K562 (cell line): ENCODE measurements around the gene FRMD5. TPM values are rescaled to one million over a fixed set of nuclear protein-coding genes. Genes with fewer than 3 reads are reported as not detected.

Experiments used
- ATF7 ChIP-seq: fragments of 450-650 bp; IDR thresholded peaks from 2 replicates; pipeline ENCODE4 v1.7.1; 2014; ENCODE audit warnings: mild to moderate bottlenecking, moderate library complexity
- FOXK1 ChIP-seq: sonication (generic); formaldehyde crosslinking; IDR thresholded peaks from 2 replicates; pipeline ENCODE4 v1.8.0; 2022; ENCODE audit warnings: missing genetic modification reagents, mild to moderate bottlenecking, borderline replicate concordance
- FUS ChIP-seq: fragments of 200-400 bp; formaldehyde crosslinking; optimal IDR thresholded peaks from 2 replicates; pipeline ENCODE3; 2017; ENCODE audit warnings: low read depth, low read length
- HDAC6 ChIP-seq: IDR thresholded peaks from 2 replicates; pipeline ENCODE4 v1.6.1; 2012; ENCODE audit warnings: low read depth, mild to moderate bottlenecking, control low read depth, inconsistent platforms, low read length, moderate library complexity
- MAFK ChIP-seq: IDR thresholded peaks from 2 replicates; pipeline ENCODE4 v1.6.1; 2011; ENCODE audit warnings: low read length, improper control_type of control experiment
- POLR2AphosphoS5 ChIP-seq: IDR thresholded peaks from 2 replicates; pipeline ENCODE4 v1.6.1; 2011; ENCODE audit warnings: mild to moderate bottlenecking, low read depth, low read length, moderate library complexity; ENCODE audit not compliant: control insufficient read depth, insufficient read depth
- TEAD4 ChIP-seq, 2 experiments: sonication (generic) in 1 of 2; formaldehyde crosslinking in 1 of 2; IDR thresholded peaks; 2 replicates each; pipeline versions ENCODE4 v1.6.1 to v1.8.0; 2012 to 2022; ENCODE audit warnings: borderline replicate concordance in 1 of 2, inconsistent platforms in 1 of 2, low read length in 1 of 2, mild to moderate bottlenecking in 1 of 2, missing genetic modification reagents in 1 of 2
- ZNF146 ChIP-seq: IDR thresholded peaks from one replicate; pipeline ENCODE4 v1.6.1; 2018; ENCODE audit warnings: missing compliant biosample characterization; ENCODE audit not compliant: unreplicated experiment
- ZNF212 ChIP-seq: fragments of 450-650 bp; formaldehyde crosslinking; IDR thresholded peaks from 2 replicates; pipeline ENCODE4 v1.4.0; 2020; ENCODE audit warnings: mild to moderate bottlenecking
- ZNF239 ChIP-seq: fragments of 250-450 bp; sonication (Bioruptor Pico); IDR thresholded peaks from 2 replicates; pipeline ENCODE4 v1.4.0; 2020; ENCODE audit warnings: mild to moderate bottlenecking
- ZNF699 ChIP-seq: fragments of 250-450 bp; sonication (Bioruptor Pico); IDR thresholded peaks from 2 replicates; pipeline ENCODE4 v1.8.0; 2021; ENCODE audit warnings: mild to moderate bottlenecking, moderate library complexity; ENCODE audit not compliant: insufficient replicate concordance
- polyA plus RNA-seq, 8 experiments: library from polyadenylated mRNA; depleted of rRNA in 4 of 8; stranded (reverse) in 5 of 8; unstranded in 3 of 8; fragments of >200 nt; fragmentation: Nextera tagmentation in 2 of 8; fragmentation: Illumina TruSeq in 1 of 8; extraction: Ambion mirVana in 2 of 8; extraction: Trizol in 1 of 8; gene quantifications; 2 replicates each; pipeline versions ENCODE4 v1.2.1 to v1.2.3, GENCODE V29; 2011 to 2014; ENCODE audit warnings: inconsistent platforms in 1 of 8, missing spikeins in 1 of 8
- total RNA-seq, 7 experiments: library from RNA; depleted of rRNA in 6 of 7; stranded (reverse); fragments of >200 nt in 6 of 7; fragmentation: Illumina TruSeq in 2 of 7; extraction: Trizol in 2 of 7; gene quantifications; 2 replicates each; pipeline versions ENCODE4 v1.2.1 to v1.2.3, GENCODE V29; 2011 to 2021; ENCODE audit warnings: low replicate concordance in 1 of 7
- TF ChIP-seq, protein P1 (sequence below): IDR thresholded peaks from 3 replicates; pipeline ENCODE4 v1.6.1; 2011; ENCODE audit warnings: borderline replicate concordance, mild to moderate bottlenecking, moderate library complexity; ENCODE audit not compliant: insufficient read length; ENCODE audit errors: extremely low read depth
- TF ChIP-seq, protein P2 (sequence below): fragments of 250-450 bp; sonication (Bioruptor Pico); IDR thresholded peaks from 2 replicates; pipeline ENCODE4 v1.4.0; 2020; ENCODE audit warnings: mild to moderate bottlenecking
- TF ChIP-seq, protein P3 (sequence below): fragments of 200-800 bp; sonication (Bioruptor generic); IDR thresholded peaks from 2 replicates; pipeline ENCODE4 v1.6.1; 2017; ENCODE audit warnings: missing genetic modification characterization, missing compliant biosample characterization
- TF ChIP-seq, protein P4 (sequence below): sonication (generic); formaldehyde crosslinking; IDR thresholded peaks from 2 replicates; pipeline ENCODE4 v1.8.0; 2022; ENCODE audit warnings: mild to moderate bottlenecking, low read depth, missing genetic modification reagents
- TF ChIP-seq, protein P5 (sequence below): fragments of 200-400 bp; formaldehyde crosslinking; IDR thresholded peaks from 2 replicates; pipeline ENCODE4 v1.6.1; 2017; ENCODE audit warnings: mild to moderate bottlenecking, low read depth, low read length, moderate library complexity

The FRMD5 gene
- total and polyA plus RNA-seq, 9 of the 15 experiments (the other 6 are each of a cell fraction or from before 2014, with no cell fraction given) = 0.13 to 0.38 TPM; not detected in 7

DNA sequence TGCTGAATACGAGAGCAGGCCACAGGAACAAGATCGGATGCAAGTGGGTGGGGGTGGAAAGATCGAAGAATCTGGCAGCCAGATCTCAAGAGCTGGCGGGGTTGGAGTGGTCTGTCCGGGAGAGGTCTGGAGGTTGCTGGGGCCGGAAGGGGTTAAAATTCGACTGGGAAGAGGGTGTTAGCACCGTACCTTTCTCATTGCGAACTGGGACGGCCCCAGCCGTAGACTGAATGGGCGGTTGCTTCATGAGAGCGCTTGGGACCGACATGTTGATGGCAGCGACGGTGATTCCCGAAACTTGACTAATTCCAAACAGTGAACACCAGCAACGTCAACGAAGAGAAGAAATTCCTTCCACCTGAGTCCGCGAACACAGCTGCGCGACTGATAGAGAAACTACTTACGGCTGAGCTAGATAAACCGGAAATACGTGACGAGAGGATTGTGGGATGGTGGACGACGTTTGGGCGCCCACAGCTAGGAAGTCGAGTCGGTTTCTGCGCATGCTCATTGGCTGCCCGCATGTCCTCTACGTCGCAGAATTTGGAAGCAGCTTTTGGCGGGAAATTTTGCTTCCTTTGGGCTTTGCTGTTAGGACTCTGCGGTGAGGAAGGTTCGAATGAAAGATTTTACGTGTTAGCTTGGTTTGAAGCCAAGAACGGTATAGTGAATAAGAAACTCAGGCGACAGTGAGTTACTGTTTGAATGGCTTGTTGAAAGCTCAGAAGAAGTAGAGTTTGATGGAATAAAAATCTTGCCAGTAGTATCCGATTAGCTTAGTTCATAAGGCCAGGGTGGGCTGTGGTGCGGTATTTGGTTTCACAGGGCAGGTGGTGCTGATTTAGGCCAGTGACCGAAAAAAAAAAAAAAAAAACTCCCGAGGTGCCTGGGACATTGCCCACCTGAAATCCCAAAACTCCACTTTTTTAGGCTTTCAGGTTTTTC is 370.5 kb downstream of the FRMD5 start, which contains the start of gene MFAP1 (continued):
- peak; percentile 77 for TF ChIP-seq TEAD4 (IDR thresholded peaks at IDR 0.05; ENCODE audit: low read length)
- TF ChIP-seq TEAD4 (CRISPR knock-in tag; IDR thresholded peaks at IDR 0.05; ENCODE audit: borderline replicate concordance) = no peak
- TF ChIP-seq MAFK = peak; percentile 35; the same call in 1 of the 2 replicates
- TF ChIP-seq, protein P1, sequence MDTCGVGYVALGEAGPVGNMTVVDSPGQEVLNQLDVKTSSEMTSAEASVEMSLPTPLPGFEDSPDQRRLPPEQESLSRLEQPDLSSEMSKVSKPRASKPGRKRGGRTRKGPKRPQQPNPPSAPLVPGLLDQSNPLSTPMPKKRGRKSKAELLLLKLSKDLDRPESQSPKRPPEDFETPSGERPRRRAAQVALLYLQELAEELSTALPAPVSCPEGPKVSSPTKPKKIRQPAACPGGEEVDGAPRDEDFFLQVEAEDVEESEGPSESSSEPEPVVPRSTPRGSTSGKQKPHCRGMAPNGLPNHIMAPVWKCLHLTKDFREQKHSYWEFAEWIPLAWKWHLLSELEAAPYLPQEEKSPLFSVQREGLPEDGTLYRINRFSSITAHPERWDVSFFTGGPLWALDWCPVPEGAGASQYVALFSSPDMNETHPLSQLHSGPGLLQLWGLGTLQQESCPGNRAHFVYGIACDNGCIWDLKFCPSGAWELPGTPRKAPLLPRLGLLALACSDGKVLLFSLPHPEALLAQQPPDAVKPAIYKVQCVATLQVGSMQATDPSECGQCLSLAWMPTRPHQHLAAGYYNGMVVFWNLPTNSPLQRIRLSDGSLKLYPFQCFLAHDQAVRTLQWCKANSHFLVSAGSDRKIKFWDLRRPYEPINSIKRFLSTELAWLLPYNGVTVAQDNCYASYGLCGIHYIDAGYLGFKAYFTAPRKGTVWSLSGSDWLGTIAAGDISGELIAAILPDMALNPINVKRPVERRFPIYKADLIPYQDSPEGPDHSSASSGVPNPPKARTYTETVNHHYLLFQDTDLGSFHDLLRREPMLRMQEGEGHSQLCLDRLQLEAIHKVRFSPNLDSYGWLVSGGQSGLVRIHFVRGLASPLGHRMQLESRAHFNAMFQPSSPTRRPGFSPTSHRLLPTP = no peak
- TF ChIP-seq HDAC6 = no peak
- TF ChIP-seq ZNF146 (CRISPR knock-in tag) = no peak
- TF ChIP-seq, protein P2, sequence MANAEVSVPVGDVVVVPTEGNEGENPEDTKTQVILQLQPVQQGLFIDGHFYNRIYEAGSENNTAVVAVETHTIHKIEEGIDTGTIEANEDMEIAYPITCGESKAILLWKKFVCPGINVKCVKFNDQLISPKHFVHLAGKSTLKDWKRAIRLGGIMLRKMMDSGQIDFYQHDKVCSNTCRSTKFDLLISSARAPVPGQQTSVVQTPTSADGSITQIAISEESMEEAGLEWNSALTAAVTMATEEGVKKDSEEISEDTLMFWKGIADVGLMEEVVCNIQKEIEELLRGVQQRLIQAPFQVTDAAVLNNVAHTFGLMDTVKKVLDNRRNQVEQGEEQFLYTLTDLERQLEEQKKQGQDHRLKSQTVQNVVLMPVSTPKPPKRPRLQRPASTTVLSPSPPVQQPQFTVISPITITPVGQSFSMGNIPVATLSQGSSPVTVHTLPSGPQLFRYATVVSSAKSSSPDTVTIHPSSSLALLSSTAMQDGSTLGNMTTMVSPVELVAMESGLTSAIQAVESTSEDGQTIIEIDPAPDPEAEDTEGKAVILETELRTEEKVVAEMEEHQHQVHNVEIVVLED (CRISPR knock-in tag) = peak; percentile 77
- TF ChIP-seq, protein P3, sequence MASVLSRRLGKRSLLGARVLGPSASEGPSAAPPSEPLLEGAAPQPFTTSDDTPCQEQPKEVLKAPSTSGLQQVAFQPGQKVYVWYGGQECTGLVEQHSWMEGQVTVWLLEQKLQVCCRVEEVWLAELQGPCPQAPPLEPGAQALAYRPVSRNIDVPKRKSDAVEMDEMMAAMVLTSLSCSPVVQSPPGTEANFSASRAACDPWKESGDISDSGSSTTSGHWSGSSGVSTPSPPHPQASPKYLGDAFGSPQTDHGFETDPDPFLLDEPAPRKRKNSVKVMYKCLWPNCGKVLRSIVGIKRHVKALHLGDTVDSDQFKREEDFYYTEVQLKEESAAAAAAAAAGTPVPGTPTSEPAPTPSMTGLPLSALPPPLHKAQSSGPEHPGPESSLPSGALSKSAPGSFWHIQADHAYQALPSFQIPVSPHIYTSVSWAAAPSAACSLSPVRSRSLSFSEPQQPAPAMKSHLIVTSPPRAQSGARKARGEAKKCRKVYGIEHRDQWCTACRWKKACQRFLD (CRISPR knock-in tag) = peak; percentile 92
- TF ChIP-seq, protein P4, sequence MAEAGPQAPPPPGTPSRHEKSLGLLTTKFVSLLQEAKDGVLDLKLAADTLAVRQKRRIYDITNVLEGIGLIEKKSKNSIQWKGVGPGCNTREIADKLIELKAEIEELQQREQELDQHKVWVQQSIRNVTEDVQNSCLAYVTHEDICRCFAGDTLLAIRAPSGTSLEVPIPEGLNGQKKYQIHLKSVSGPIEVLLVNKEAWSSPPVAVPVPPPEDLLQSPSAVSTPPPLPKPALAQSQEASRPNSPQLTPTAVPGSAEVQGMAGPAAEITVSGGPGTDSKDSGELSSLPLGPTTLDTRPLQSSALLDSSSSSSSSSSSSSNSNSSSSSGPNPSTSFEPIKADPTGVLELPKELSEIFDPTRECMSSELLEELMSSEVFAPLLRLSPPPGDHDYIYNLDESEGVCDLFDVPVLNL (CRISPR knock-in tag) = peak; percentile 92
- TF ChIP-seq, protein P5, sequence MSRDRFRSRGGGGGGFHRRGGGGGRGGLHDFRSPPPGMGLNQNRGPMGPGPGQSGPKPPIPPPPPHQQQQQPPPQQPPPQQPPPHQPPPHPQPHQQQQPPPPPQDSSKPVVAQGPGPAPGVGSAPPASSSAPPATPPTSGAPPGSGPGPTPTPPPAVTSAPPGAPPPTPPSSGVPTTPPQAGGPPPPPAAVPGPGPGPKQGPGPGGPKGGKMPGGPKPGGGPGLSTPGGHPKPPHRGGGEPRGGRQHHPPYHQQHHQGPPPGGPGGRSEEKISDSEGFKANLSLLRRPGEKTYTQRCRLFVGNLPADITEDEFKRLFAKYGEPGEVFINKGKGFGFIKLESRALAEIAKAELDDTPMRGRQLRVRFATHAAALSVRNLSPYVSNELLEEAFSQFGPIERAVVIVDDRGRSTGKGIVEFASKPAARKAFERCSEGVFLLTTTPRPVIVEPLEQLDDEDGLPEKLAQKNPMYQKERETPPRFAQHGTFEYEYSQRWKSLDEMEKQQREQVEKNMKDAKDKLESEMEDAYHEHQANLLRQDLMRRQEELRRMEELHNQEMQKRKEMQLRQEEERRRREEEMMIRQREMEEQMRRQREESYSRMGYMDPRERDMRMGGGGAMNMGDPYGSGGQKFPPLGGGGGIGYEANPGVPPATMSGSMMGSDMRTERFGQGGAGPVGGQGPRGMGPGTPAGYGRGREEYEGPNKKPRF = no peak
- TF ChIP-seq FOXK1 (CRISPR knock-in tag) = no peak
- peak; percentile 96 for TF ChIP-seq POLR2AphosphoS5
- no peak for TF ChIP-seq ZNF212
- TF ChIP-seq ZNF699 = no peak
- TF ChIP-seq ZNF239 (CRISPR knock-in tag) = no peak
- TF ChIP-seq ATF7 = peak; percentile 77
- no peak for TF ChIP-seq FUS
